ENCODE data around the gene CIZ1.

The CIZ1 gene

GRCh38 chr9:128124873-128125579 is 66.3 kb downstream of the CIZ1 start:
- H2AFZ ChIP-seq (ENCODE audit: low read length), result no peak overlapping the region
- no peak overlapping the region for H2BK5ac ChIP-seq (ENCODE audit: low read length)
- no peak overlapping the region for H3K27ac ChIP-seq (replicated peaks; ENCODE audit: low read length)
- no peak overlapping the region for H4K91ac ChIP-seq (ENCODE audit: low read depth, low read length, poor library complexity)
- H3K9ac ChIP-seq (ENCODE audit: low read depth, low read length, poor library complexity), result no peak overlapping the region
- no peak overlapping the region for H2BK120ac ChIP-seq (ENCODE audit: low read depth, low read length)
- no peak overlapping the region for H3K18ac ChIP-seq (ENCODE audit: low read length)
- H3K4ac ChIP-seq (ENCODE audit: low read length), result no peak overlapping the region
- peaks cover 5 to 13% of the 10 kb centered on the region in 2 donors for H3K4me1 ChIP-seq (ENCODE audit: control insufficient read depth in 2 of 2, insufficient read depth in 1 of 2, low read depth in 1 of 2, low read length in 2 of 2)
- H3K23ac ChIP-seq (ENCODE audit: low read depth, low read length, poor library complexity), result peak overlapping the region; percentile 2
- H3K14ac ChIP-seq (ENCODE audit: low read length), result no peak overlapping the region
- peaks cover 22 to 47% of the 10 kb centered on the region in 2 donors for H3K36me3 ChIP-seq (replicated peaks in 1 of 2; ENCODE audit: control insufficient read depth in 2 of 2, insufficient read depth in 2 of 2, low read length in 2 of 2)
- peaks cover 11% of the 10 kb centered on the region for H3K79me1 ChIP-seq (ENCODE audit: low read depth, low read length)
- H3K9me3 ChIP-seq (replicated peaks in 1 of 2; ENCODE audit: control insufficient read depth in 2 of 2, insufficient read depth in 1 of 2, low read depth in 1 of 2, low read length in 2 of 2), result peaks cover 7% of the 10 kb centered on the region in 2 donors
- H2BK15ac ChIP-seq (ENCODE audit: low read length), result no peak overlapping the region
- H3K4me3 ChIP-seq (ENCODE audit: low read length in 2 of 2), result no peak overlapping the region
- H3K4me2 ChIP-seq (ENCODE audit: insufficient read depth, low read length, poor library complexity, severe bottlenecking), result no peak overlapping the region
- H3K27me3 ChIP-seq (ENCODE audit: control insufficient read depth in 3 of 3, insufficient read depth in 3 of 3, low read depth in 1 of 3, low read length in 3 of 3), result peaks cover 0 to 6% (median 0%) of the 10 kb centered on the region in 3 experiments
- H4K8ac ChIP-seq (ENCODE audit: low read depth, low read length), result no peak overlapping the region
- no peak overlapping the region for H2AK5ac ChIP-seq (ENCODE audit: low read depth, low read length)
- WGBS, 2 donors (ENCODE audit: extremely low coverage in 2 of 2, insufficient read length in 2 of 2, insufficient replicate concordance in 1 of 2), result no CpG with 5 or more reads among the region's 16 CpGs
- DNase-seq (ENCODE audit: low spot score), result peak; percentile 56
- no peak overlapping the region for H2BK12ac ChIP-seq (ENCODE audit: low read length)

DNA sequence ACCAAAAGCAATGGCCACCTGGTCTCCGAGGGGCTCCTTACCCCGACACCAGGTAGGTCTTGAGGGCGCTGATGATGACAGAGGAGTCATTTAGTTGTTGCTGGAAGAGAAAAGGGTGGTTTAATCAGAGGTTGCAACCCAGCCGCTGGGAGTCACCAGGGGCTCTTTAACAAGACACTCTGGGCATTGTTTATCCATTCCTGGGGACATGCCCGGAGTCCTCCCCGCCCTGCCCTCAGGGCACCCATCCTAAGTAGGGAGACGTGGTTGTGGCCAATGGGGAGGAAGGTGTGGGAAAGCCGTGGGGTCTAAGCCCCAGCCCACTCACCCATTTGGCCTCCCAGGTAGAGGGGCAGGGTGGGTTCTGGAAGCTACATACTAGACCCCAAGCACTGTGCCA is 66.9 kb downstream of the CIZ1 start:
- WGBS, 2 donors (ENCODE audit: extremely low coverage in 2 of 2, insufficient read length in 2 of 2, insufficient replicate concordance in 1 of 2), result no CpG with 5 or more reads among the region's 8 CpGs
- H2BK12ac ChIP-seq (ENCODE audit: low read length), result no peak overlapping the region

GRCh38 chr9:128123451-128124080 is 67.8 kb downstream of the CIZ1 start:
- H3K9ac ChIP-seq (ENCODE audit: low read depth, low read length, poor library complexity), result no peak overlapping the region
- no peak overlapping the region for H2BK5ac ChIP-seq (ENCODE audit: low read length)
- peaks cover 0 to 2% (median 0%) of the 10 kb centered on the region in 3 experiments for H3K27me3 ChIP-seq (ENCODE audit: control insufficient read depth in 3 of 3, insufficient read depth in 3 of 3, low read depth in 1 of 3, low read length in 3 of 3)
- no peak overlapping the region for H2BK120ac ChIP-seq (ENCODE audit: low read depth, low read length)
- H3K4me1 ChIP-seq (ENCODE audit: control insufficient read depth in 2 of 2, insufficient read depth in 1 of 2, low read depth in 1 of 2, low read length in 2 of 2), result peaks cover 2 to 11% of the 10 kb centered on the region in 2 donors
- no peak overlapping the region for H2BK15ac ChIP-seq (ENCODE audit: low read length)
- H3K9me3 ChIP-seq (replicated peaks in 1 of 2; ENCODE audit: control insufficient read depth in 2 of 2, insufficient read depth in 1 of 2, low read depth in 1 of 2, low read length in 2 of 2), result no peaks in the 10 kb centered on the region
- no peak overlapping the region for H3K18ac ChIP-seq (ENCODE audit: low read length)
- H3K79me1 ChIP-seq (ENCODE audit: low read depth, low read length), result peaks cover 7% of the 10 kb centered on the region
- no peak overlapping the region for H3K4ac ChIP-seq (ENCODE audit: low read length)
- no peak overlapping the region for H3K23ac ChIP-seq (ENCODE audit: low read depth, low read length, poor library complexity)
- no peak overlapping the region for H2AK5ac ChIP-seq (ENCODE audit: low read depth, low read length)
- H2AFZ ChIP-seq (ENCODE audit: low read length), result no peak overlapping the region
- no peak overlapping the region for H4K91ac ChIP-seq (ENCODE audit: low read depth, low read length, poor library complexity)
- H3K36me3 ChIP-seq (replicated peaks in 1 of 2; ENCODE audit: control insufficient read depth in 2 of 2, insufficient read depth in 2 of 2, low read length in 2 of 2), result peaks cover 22 to 47% of the 10 kb centered on the region in 2 donors
- no peak for DNase-seq (ENCODE audit: low spot score)
- H3K27ac ChIP-seq (replicated peaks; ENCODE audit: low read length), result no peak overlapping the region
- no peak overlapping the region for H3K4me3 ChIP-seq (ENCODE audit: low read length in 2 of 2)
- peak overlapping the region; percentile 41 for H2BK12ac ChIP-seq (ENCODE audit: low read length)
- no peak overlapping the region for H3K4me2 ChIP-seq (ENCODE audit: insufficient read depth, low read length, poor library complexity, severe bottlenecking)
- no peak overlapping the region for H3K14ac ChIP-seq (ENCODE audit: low read length)
- H4K8ac ChIP-seq (ENCODE audit: low read depth, low read length), result no peak overlapping the region
- no CpG with 5 or more reads among the region's 21 CpGs for WGBS, 2 donors (ENCODE audit: extremely low coverage in 2 of 2, insufficient read length in 2 of 2, insufficient replicate concordance in 1 of 2)

More for the DNA sequence above, 66.9 kb downstream of the CIZ1 start:
- Histone ChIP-seq H3K9ac (ENCODE audit: low read depth, low read length, poor library complexity) (no peak overlapping the region), H3K4me1 (ENCODE audit: control insufficient read depth in 2 of 2, insufficient read depth in 1 of 2, low read depth in 1 of 2, low read length in 2 of 2) (peaks cover 5 to 13% of the 10 kb centered on the region in 2 donors), H2BK15ac (ENCODE audit: low read length) (no peak overlapping the region), H3K4ac (ENCODE audit: low read length) (no peak overlapping the region), H2AFZ (ENCODE audit: low read length) (no peak overlapping the region), H3K14ac (ENCODE audit: low read length) (no peak overlapping the region), H3K79me1 (ENCODE audit: low read depth, low read length) (peaks cover 11% of the 10 kb centered on the region), H4K91ac (ENCODE audit: low read depth, low read length, poor library complexity) (no peak overlapping the region), H3K4me2 (ENCODE audit: insufficient read depth, low read length, poor library complexity, severe bottlenecking) (no peak overlapping the region), H3K4me3 (ENCODE audit: low read length in 2 of 2) (no peak overlapping the region), H3K23ac (ENCODE audit: low read depth, low read length, poor library complexity) (peak overlapping the region; percentile 2), H3K36me3 (replicated peaks in 1 of 2; ENCODE audit: control insufficient read depth in 2 of 2, insufficient read depth in 2 of 2, low read length in 2 of 2) (peaks cover 22 to 47% of the 10 kb centered on the region in 2 donors), H3K9me3 (replicated peaks in 1 of 2; ENCODE audit: control insufficient read depth in 2 of 2, insufficient read depth in 1 of 2, low read depth in 1 of 2, low read length in 2 of 2) (peaks cover 7% of the 10 kb centered on the region in 2 donors), H4K8ac (ENCODE audit: low read depth, low read length) (no peak overlapping the region), H2BK5ac (ENCODE audit: low read length) (no peak overlapping the region), H3K27ac (replicated peaks; ENCODE audit: low read length) (no peak overlapping the region), H2BK120ac (ENCODE audit: low read depth, low read length) (no peak overlapping the region), H3K18ac (ENCODE audit: low read length) (peak overlapping the region; percentile 64), H3K27me3 (ENCODE audit: control insufficient read depth in 3 of 3, insufficient read depth in 3 of 3, low read depth in 1 of 3, low read length in 3 of 3) (peaks cover 0 to 6% (median 0%) of the 10 kb centered on the region in 3 experiments), H2AK5ac (ENCODE audit: low read depth, low read length) (no peak overlapping the region)
- no peak for DNase-seq (ENCODE audit: low spot score)

- no peak overlapping the region for H3K23ac ChIP-seq (ENCODE audit: low read depth, low read length, poor library complexity)
- no peak overlapping the region for H4K91ac ChIP-seq (ENCODE audit: low read depth, low read length, poor library complexity)
- no peaks in the 10 kb centered on the region for H3K27me3 ChIP-seq (ENCODE audit: control insufficient read depth in 3 of 3, insufficient read depth in 3 of 3, low read depth in 1 of 3, low read length in 3 of 3)
- H2AK5ac ChIP-seq (ENCODE audit: low read depth, low read length), result no peak overlapping the region
- no peak overlapping the region for H3K4me3 ChIP-seq (ENCODE audit: low read length in 2 of 2)
- no peak overlapping the region for H3K4ac ChIP-seq (ENCODE audit: low read length)
- peak overlapping the region; percentile 21 for H3K9ac ChIP-seq (ENCODE audit: low read depth, low read length, poor library complexity)
- WGBS, 2 donors (ENCODE audit: extremely low coverage in 2 of 2, insufficient read length in 2 of 2, insufficient replicate concordance in 1 of 2), result no CpG with 5 or more reads among the region's 24 CpGs
- no peak overlapping the region for H3K27ac ChIP-seq (replicated peaks; ENCODE audit: low read length)
- peaks cover 7% of the 10 kb centered on the region for H3K79me1 ChIP-seq (ENCODE audit: low read depth, low read length)
- H2BK12ac ChIP-seq (ENCODE audit: low read length), result no peak overlapping the region
- H3K36me3 ChIP-seq (replicated peaks in 1 of 2; ENCODE audit: control insufficient read depth in 2 of 2, insufficient read depth in 2 of 2, low read length in 2 of 2), result peaks cover 22 to 47% of the 10 kb centered on the region in 2 donors
- no peak for DNase-seq (ENCODE audit: low spot score)
- H2BK120ac ChIP-seq (ENCODE audit: low read depth, low read length), result no peak overlapping the region
- no peak overlapping the region for H2BK5ac ChIP-seq (ENCODE audit: low read length)
- H3K4me2 ChIP-seq (ENCODE audit: insufficient read depth, low read length, poor library complexity, severe bottlenecking), result no peak overlapping the region
- no peaks in the 10 kb centered on the region for H3K9me3 ChIP-seq (replicated peaks in 1 of 2; ENCODE audit: control insufficient read depth in 2 of 2, insufficient read depth in 1 of 2, low read depth in 1 of 2, low read length in 2 of 2)
- H3K14ac ChIP-seq (ENCODE audit: low read length), result peak overlapping the region; percentile 38
- no peak overlapping the region for H3K18ac ChIP-seq (ENCODE audit: low read length)
- H3K4me1 ChIP-seq (ENCODE audit: control insufficient read depth in 2 of 2, insufficient read depth in 1 of 2, low read depth in 1 of 2, low read length in 2 of 2), result peaks cover 4 to 15% of the 10 kb centered on the region in 2 donors
- H2BK15ac ChIP-seq (ENCODE audit: low read length), result no peak overlapping the region
- no peak overlapping the region for H2AFZ ChIP-seq (ENCODE audit: low read length)
- H4K8ac ChIP-seq (ENCODE audit: low read depth, low read length), result no peak overlapping the region
Observed at GRCh38 chr9:128122809-128123175, 68.6 kb downstream of the CIZ1 start.

Measured in neuronal stem cell (in vitro differentiated cells).